Kasumi-1 (cell line): ENCODE measurements around the gene DDX56.

ENCODE experiments used
- DNase-seq, 2 experiments: peaks; one replicate each; lab custom pipeline; 2025; lab: John Stamatoyannopoulos, UW

The DDX56 gene

GRCh38 chr7:44535348-44536064 is 38.2 kb downstream of the DDX56 start:
- DNase-seq: no peak

- peak; percentile 73 to 80 for DNase-seq
Observed at GRCh38 chr7:44534501-44534900, 39.2 kb downstream of the DDX56 start.

- DNase-seq: no peak
Observed at GRCh38 chr7:44534087-44534486, 39.6 kb downstream of the DDX56 start.

- no peak for DNase-seq
Observed at GRCh38 chr7:44533301-44534055, 40.2 kb downstream of the DDX56 start.

- no peak for DNase-seq
Observed at GRCh38 chr7:44531421-44532380, 42.0 kb downstream of the DDX56 start.

- DNase-seq: no peak
Observed at GRCh38 chr7:44530990-44531389, 42.7 kb downstream of the DDX56 start.

GRCh38 chr7:44524811-44525388 is 48.8 kb downstream of the DDX56 start:
- DNase-seq: no peak

GRCh38 chr7:44522315-44522714 is 51.4 kb downstream of the DDX56 start:
- no peak for DNase-seq

GRCh38 chr7:44521347-44522095 is 52.2 kb downstream of the DDX56 start:
- DNase-seq: no peak

GRCh38 chr7:44520574-44520973 is 53.1 kb downstream of the DDX56 start:
- no peak for DNase-seq

GRCh38 chr7:44519546-44519945 is 54.2 kb downstream of the DDX56 start:
- DNase-seq: no peak

GRCh38 chr7:44518761-44519160 is 54.9 kb downstream of the DDX56 start:
- DNase-seq: no peak

- DNase-seq: no peak
Observed at GRCh38 chr7:44517175-44517574, 56.5 kb downstream of the DDX56 start.
